Measurements from ENCODE around the gene REPS2. TPM values are rescaled to one million over a fixed set of nuclear protein-coding genes. Genes with fewer than 3 reads are reported as not detected.

Gene REPS2
- total and polyA plus RNA-seq, 2 experiments from 2014 or later = 1.2 to 4.4 TPM

DNA sequence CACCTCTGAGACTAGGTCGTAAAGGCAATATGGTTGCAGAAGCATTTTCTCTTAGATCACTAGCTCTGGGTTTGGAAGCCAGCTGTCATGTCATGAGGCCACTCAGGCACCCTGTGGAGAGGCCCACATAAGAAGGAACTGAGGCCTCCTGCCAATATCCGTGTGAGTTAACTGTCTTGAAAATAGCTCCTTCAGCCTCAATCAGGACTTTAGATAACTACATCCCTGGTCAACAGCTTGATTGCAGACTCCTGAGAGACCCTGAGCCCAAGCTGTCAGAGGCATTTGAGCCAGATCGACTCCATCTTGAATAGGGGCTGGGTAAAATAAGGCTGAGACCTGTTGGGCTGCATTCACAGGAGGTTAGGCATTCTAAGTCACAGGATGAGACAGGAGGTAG, 15.1 kb upstream of the REPS2 start (continued):
- TF ChIP-seq STAT1 (IDR thresholded peaks at IDR 0.05; ENCODE audit: unreplicated experiment) = no peak
- TF ChIP-seq, protein P1, sequence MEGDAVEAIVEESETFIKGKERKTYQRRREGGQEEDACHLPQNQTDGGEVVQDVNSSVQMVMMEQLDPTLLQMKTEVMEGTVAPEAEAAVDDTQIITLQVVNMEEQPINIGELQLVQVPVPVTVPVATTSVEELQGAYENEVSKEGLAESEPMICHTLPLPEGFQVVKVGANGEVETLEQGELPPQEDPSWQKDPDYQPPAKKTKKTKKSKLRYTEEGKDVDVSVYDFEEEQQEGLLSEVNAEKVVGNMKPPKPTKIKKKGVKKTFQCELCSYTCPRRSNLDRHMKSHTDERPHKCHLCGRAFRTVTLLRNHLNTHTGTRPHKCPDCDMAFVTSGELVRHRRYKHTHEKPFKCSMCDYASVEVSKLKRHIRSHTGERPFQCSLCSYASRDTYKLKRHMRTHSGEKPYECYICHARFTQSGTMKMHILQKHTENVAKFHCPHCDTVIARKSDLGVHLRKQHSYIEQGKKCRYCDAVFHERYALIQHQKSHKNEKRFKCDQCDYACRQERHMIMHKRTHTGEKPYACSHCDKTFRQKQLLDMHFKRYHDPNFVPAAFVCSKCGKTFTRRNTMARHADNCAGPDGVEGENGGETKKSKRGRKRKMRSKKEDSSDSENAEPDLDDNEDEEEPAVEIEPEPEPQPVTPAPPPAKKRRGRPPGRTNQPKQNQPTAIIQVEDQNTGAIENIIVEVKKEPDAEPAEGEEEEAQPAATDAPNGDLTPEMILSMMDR (conservative IDR thresholded peaks at IDR 0.05; ENCODE audit: low read depth in 2 of 2) = no peak
- TF ChIP-seq JUNB (IDR thresholded peaks at IDR 0.05; ENCODE audit: unreplicated experiment) = no peak

DNA sequence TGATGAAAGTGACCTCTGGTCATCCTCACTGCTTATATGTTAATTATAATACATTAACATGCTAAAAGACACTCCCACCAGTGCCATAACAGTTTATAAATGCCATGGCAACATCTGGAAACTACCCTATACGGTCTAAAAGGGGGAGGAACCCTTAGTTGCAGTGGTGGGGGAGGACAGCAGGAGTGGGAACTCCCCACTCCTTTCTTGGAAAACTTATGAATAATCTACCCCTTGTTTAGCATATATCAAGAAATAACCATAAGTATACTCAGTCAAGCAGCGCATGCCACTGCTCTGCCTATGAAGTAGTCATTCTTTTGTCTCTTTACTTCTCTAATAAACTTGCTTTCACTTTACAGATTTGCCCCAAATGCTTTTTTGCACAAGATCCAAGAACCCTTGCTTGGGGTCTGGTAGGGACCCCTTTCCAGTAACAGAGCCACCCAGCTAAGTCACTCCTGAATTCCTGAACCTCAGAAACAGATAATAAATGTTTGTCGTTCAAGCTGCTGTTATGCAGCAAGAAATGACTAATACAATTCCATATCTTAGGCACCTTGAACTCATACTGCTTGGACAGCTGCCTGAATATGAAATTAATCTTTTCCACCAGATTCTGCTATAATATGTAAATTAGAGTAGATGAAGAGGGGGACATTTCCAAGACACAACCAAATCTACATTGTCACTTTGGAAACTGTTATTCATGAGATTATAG, 14.4 kb upstream of the REPS2 start:
- Histone ChIP-seq H2AFZ (no peak overlapping the region), H3F3A (replicated peaks; ENCODE audit: low read depth) (no peaks in the 10 kb centered on the region), H3K27ac (ENCODE audit: low read depth) (no peak overlapping the region), H3K27me3 (ENCODE audit: insufficient read depth) (no peaks in the 10 kb centered on the region), H3K36me3 (ENCODE audit: insufficient read depth) (no peaks in the 10 kb centered on the region), H3K79me2 (replicated peaks; ENCODE audit: insufficient read depth) (no peaks in the 10 kb centered on the region), H3K4me3 (no peak overlapping the region), H3K9me2 (ENCODE audit: insufficient read depth) (no peaks in the 10 kb centered on the region), H4K20me1 (replicated peaks; ENCODE audit: insufficient read depth) (no peaks in the 10 kb centered on the region), H3K4me1 (ENCODE audit: insufficient read depth) (peaks cover 18% of the 10 kb centered on the region), H3K4me2 (no peak overlapping the region)
- no peaks in the 10 kb centered on the region; the same call in 2 of the 3 replicates for H3K9me3 Mint-ChIP-seq
- no peak overlapping the region for H3K4me3 Mint-ChIP-seq
- H3K36me3 Mint-ChIP-seq (ENCODE audit: low read depth) = no peaks in the 10 kb centered on the region
- H3K27me3 Mint-ChIP-seq (ENCODE audit: insufficient read depth, low read depth, poor library complexity) = no peaks in the 10 kb centered on the region
- H3K4me1 Mint-ChIP-seq = peaks cover 23% of the 10 kb centered on the region
- ATAC-seq (no peak), DNase-seq (ENCODE audit: low spot score) (no peak)
- H3K27ac Mint-ChIP-seq = peak overlapping the region; percentile 62; the same call in 1 of the 2 replicates
- TF ChIP-seq, protein P2, sequence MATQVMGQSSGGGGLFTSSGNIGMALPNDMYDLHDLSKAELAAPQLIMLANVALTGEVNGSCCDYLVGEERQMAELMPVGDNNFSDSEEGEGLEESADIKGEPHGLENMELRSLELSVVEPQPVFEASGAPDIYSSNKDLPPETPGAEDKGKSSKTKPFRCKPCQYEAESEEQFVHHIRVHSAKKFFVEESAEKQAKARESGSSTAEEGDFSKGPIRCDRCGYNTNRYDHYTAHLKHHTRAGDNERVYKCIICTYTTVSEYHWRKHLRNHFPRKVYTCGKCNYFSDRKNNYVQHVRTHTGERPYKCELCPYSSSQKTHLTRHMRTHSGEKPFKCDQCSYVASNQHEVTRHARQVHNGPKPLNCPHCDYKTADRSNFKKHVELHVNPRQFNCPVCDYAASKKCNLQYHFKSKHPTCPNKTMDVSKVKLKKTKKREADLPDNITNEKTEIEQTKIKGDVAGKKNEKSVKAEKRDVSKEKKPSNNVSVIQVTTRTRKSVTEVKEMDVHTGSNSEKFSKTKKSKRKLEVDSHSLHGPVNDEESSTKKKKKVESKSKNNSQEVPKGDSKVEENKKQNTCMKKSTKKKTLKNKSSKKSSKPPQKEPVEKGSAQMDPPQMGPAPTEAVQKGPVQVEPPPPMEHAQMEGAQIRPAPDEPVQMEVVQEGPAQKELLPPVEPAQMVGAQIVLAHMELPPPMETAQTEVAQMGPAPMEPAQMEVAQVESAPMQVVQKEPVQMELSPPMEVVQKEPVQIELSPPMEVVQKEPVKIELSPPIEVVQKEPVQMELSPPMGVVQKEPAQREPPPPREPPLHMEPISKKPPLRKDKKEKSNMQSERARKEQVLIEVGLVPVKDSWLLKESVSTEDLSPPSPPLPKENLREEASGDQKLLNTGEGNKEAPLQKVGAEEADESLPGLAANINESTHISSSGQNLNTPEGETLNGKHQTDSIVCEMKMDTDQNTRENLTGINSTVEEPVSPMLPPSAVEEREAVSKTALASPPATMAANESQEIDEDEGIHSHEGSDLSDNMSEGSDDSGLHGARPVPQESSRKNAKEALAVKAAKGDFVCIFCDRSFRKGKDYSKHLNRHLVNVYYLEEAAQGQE (IDR thresholded peaks at IDR 0.05; ENCODE audit: unreplicated experiment) = no peak
- TF ChIP-seq ZNF114 (CRISPR knock-in tag; IDR thresholded peaks at IDR 0.05) = no peak
- no peak for TF ChIP-seq ZNF331 (CRISPR knock-in tag; IDR thresholded peaks at IDR 0.05; ENCODE audit: low read depth)
- TF ChIP-seq EZH2 (IDR thresholded peaks at IDR 0.05; ENCODE audit: low read depth, unreplicated experiment) = no peak
- TF ChIP-seq STAT1 (IDR thresholded peaks at IDR 0.05; ENCODE audit: unreplicated experiment) = no peak
- TF ChIP-seq, protein P1 (conservative IDR thresholded peaks at IDR 0.05; ENCODE audit: low read depth in 2 of 2) = no peak
- TF ChIP-seq, protein P3, sequence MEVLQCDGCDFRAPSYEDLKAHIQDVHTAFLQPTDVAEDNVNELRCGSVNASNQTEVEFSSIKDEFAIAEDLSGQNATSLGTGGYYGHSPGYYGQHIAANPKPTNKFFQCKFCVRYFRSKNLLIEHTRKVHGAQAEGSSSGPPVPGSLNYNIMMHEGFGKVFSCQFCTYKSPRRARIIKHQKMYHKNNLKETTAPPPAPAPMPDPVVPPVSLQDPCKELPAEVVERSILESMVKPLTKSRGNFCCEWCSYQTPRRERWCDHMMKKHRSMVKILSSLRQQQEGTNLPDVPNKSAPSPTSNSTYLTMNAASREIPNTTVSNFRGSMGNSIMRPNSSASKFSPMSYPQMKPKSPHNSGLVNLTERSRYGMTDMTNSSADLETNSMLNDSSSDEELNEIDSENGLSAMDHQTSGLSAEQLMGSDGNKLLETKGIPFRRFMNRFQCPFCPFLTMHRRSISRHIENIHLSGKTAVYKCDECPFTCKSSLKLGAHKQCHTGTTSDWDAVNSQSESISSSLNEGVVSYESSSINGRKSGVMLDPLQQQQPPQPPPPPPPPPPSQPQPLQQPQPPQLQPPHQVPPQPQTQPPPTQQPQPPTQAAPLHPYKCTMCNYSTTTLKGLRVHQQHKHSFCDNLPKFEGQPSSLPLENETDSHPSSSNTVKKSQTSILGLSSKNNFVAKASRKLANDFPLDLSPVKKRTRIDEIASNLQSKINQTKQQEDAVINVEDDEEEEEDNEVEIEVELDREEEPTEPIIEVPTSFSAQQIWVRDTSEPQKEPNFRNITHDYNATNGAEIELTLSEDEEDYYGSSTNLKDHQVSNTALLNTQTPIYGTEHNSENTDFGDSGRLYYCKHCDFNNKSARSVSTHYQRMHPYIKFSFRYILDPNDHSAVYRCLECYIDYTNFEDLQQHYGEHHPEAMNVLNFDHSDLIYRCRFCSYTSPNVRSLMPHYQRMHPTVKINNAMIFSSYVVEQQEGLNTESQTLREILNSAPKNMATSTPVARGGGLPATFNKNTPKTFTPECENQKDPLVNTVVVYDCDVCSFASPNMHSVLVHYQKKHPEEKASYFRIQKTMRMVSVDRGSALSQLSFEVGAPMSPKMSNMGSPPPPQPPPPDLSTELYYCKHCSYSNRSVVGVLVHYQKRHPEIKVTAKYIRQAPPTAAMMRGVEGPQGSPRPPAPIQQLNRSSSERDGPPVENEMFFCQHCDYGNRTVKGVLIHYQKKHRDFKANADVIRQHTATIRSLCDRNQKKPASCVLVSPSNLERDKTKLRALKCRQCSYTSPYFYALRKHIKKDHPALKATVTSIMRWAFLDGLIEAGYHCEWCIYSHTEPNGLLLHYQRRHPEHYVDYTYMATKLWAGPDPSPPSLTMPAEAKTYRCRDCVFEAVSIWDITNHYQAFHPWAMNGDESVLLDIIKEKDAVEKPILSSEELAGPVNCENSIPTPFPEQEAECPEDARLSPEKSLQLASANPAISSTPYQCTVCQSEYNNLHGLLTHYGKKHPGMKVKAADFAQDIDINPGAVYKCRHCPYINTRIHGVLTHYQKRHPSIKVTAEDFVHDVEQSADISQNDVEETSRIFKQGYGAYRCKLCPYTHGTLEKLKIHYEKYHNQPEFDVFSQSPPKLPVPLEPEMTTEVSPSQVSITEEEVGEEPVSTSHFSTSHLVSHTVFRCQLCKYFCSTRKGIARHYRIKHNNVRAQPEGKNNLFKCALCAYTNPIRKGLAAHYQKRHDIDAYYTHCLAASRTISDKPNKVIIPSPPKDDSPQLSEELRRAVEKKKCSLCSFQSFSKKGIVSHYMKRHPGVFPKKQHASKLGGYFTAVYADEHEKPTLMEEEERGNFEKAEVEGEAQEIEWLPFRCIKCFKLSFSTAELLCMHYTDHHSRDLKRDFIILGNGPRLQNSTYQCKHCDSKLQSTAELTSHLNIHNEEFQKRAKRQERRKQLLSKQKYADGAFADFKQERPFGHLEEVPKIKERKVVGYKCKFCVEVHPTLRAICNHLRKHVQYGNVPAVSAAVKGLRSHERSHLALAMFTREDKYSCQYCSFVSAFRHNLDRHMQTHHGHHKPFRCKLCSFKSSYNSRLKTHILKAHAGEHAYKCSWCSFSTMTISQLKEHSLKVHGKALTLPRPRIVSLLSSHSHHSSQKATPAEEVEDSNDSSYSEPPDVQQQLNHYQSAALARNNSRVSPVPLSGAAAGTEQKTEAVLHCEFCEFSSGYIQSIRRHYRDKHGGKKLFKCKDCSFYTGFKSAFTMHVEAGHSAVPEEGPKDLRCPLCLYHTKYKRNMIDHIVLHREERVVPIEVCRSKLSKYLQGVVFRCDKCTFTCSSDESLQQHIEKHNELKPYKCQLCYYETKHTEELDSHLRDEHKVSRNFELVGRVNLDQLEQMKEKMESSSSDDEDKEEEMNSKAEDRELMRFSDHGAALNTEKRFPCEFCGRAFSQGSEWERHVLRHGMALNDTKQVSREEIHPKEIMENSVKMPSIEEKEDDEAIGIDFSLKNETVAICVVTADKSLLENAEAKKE (CRISPR knock-in tag; IDR thresholded peaks at IDR 0.05) = no peak
- TF ChIP-seq NANOG (IDR thresholded peaks at IDR 0.05; ENCODE audit: borderline replicate concordance) = no peak
- no peak for TF ChIP-seq EZH2phosphoT487 (IDR thresholded peaks at IDR 0.05; ENCODE audit: unreplicated experiment)

Data from GM23338 (cell line).